ENCODE measurements around the gene MVB12B.
A peak's percentile ranks its signal among the peaks of the same experiment; 100 is the strongest.

MVB12B gene

DNA sequence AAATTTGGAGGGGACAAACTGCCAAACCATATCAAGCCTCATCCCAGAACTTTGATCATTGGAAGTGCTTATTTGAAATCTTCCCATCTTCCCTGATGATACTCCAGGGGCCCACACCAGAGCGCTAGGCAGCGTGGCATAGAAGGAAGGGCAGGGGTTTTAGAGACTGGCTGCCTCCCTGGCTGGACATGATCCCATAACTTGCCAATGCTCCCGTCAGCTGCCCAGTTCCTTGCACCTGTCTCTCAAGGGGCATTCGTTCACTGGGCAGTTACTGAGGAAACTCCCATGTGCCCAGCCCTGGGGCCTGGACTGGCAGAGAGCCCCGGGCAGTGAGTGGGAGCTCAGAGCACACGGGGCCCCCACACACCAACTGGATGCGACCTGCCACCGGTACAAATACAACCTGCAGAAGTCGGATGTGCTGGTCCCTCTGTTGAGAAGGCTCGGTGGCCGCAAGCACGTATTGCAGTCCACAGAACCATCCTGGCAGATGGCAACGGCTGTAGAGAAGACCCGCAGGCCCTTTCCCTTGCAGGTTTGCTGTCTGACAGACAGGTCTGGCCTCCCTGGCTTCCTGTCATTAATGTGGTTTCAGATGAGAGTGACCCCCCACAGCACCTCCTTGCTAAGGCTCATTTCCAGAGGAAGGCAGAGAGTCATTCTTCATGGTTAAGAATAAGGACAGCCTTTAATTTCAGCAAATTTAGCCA lies 122.4 kb downstream of the MVB12B start:
- Histone ChIP-seq H3K27me3 (ENCODE audit: control insufficient read depth in 3 of 3, insufficient read depth in 3 of 3, low read depth in 1 of 3, low read length in 3 of 3) (no peaks in the 10 kb centered on the region), H3K14ac (ENCODE audit: low read length) (no peak overlapping the region), H3K9ac (ENCODE audit: low read depth, low read length, poor library complexity) (no peak overlapping the region), H2AK5ac (ENCODE audit: low read depth, low read length) (no peak overlapping the region), H3K23ac (ENCODE audit: low read depth, low read length, poor library complexity) (no peak overlapping the region), H3K79me1 (ENCODE audit: low read depth, low read length) (no peaks in the 10 kb centered on the region), H3K9me3 (replicated peaks in 1 of 2; ENCODE audit: control insufficient read depth in 2 of 2, insufficient read depth in 1 of 2, low read depth in 1 of 2, low read length in 2 of 2) (peaks cover 0 to 3% of the 10 kb centered on the region in 2 donors), H3K4ac (ENCODE audit: low read length) (no peak overlapping the region), H3K27ac (replicated peaks; ENCODE audit: low read length) (no peak overlapping the region), H2BK15ac (ENCODE audit: low read length) (no peak overlapping the region), H3K4me1 (ENCODE audit: control insufficient read depth in 2 of 2, insufficient read depth in 1 of 2, low read depth in 1 of 2, low read length in 2 of 2) (peaks cover 11 to 17% of the 10 kb centered on the region in 2 donors), H4K91ac (ENCODE audit: low read depth, low read length, poor library complexity) (no peak overlapping the region), H3K4me2 (ENCODE audit: insufficient read depth, low read length, poor library complexity, severe bottlenecking) (no peak overlapping the region), H2BK12ac (ENCODE audit: low read length) (no peak overlapping the region), H2AFZ (ENCODE audit: low read length) (no peak overlapping the region), H3K36me3 (replicated peaks in 1 of 2; ENCODE audit: control insufficient read depth in 2 of 2, insufficient read depth in 2 of 2, low read length in 2 of 2) (peaks cover 4 to 11% of the 10 kb centered on the region in 2 donors), H2BK5ac (ENCODE audit: low read length) (no peak overlapping the region), H3K18ac (ENCODE audit: low read length) (peak overlapping the region; percentile 56), H2BK120ac (ENCODE audit: low read depth, low read length) (no peak overlapping the region), H3K4me3 (ENCODE audit: low read length in 2 of 2) (no peak overlapping the region), H4K8ac (ENCODE audit: low read depth, low read length) (no peak overlapping the region)
- DNase-seq (ENCODE audit: low spot score): no peak
- no CpG with 5 or more reads among the region's 14 CpGs for WGBS, 2 donors (ENCODE audit: extremely low coverage in 2 of 2, insufficient read length in 2 of 2, insufficient replicate concordance in 1 of 2)

DNA sequence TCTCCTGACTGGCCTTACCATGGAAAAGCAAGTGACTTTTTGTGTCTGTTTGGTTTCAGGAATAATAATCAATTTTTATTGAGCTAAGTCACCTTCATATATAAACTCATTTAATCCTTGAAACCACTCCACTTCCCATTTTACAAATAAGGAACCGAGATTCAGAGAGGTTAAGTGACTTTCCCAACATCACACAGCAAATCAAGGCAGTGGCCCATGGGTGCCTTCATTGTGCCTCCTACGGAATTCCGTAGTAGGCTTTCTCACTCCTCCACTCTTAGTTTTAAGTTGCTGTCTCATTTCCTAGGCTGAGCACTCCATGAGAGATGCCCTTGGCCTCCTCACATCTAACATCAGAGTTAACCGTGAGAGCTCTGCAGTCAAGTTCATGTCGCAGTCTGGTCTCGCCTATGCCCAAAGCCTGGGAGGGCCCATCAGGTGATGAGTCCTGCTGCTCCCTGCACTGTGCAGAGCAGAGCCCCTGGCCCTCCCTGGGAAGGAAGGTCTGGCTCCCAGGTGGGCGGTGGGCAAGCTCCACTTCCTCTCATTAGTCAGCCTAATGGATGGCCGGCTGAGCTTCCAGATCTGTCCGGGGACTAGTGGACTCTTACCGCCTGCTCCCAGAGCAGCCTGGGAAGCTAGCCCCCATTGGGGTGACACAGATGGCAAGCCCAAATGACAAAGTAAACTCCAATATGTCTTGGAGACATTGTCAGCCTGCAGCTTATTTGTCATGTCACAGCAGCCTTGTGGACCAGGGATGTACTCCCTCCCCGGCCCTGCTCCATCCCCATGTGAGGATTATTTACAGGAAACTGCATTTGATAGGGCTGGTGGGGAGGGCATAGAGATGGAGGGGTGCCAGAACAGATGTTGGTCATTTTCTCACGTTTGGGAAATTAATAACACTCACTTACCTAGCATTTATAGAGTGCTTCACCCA lies 123.4 kb downstream of the MVB12B start:
- H2AK5ac ChIP-seq (ENCODE audit: low read depth, low read length): no peak overlapping the region
- H3K4me2 ChIP-seq (ENCODE audit: insufficient read depth, low read length, poor library complexity, severe bottlenecking): no peak overlapping the region
- H4K91ac ChIP-seq (ENCODE audit: low read depth, low read length, poor library complexity): no peak overlapping the region
- no peak overlapping the region for H2BK5ac ChIP-seq (ENCODE audit: low read length)
- H2BK120ac ChIP-seq (ENCODE audit: low read depth, low read length): no peak overlapping the region
- peaks cover 0 to 3% of the 10 kb centered on the region in 2 donors for H3K9me3 ChIP-seq (replicated peaks in 1 of 2; ENCODE audit: control insufficient read depth in 2 of 2, insufficient read depth in 1 of 2, low read depth in 1 of 2, low read length in 2 of 2)
- no peak overlapping the region for H3K18ac ChIP-seq (ENCODE audit: low read length)
- H2AFZ ChIP-seq (ENCODE audit: low read length): no peak overlapping the region
- H3K36me3 ChIP-seq (replicated peaks in 1 of 2; ENCODE audit: control insufficient read depth in 2 of 2, insufficient read depth in 2 of 2, low read length in 2 of 2): peaks cover 4 to 11% of the 10 kb centered on the region in 2 donors
- no peak overlapping the region for H4K8ac ChIP-seq (ENCODE audit: low read depth, low read length)
- H3K4me3 ChIP-seq (ENCODE audit: low read length in 2 of 2): no peak overlapping the region
- no peak overlapping the region for H3K27ac ChIP-seq (replicated peaks; ENCODE audit: low read length)
- H3K23ac ChIP-seq (ENCODE audit: low read depth, low read length, poor library complexity): no peak overlapping the region
- WGBS, 2 donors (ENCODE audit: extremely low coverage in 2 of 2, insufficient read length in 2 of 2, insufficient replicate concordance in 1 of 2): no CpG with 5 or more reads among the region's 12 CpGs
- no peaks in the 10 kb centered on the region for H3K79me1 ChIP-seq (ENCODE audit: low read depth, low read length)
- H3K14ac ChIP-seq (ENCODE audit: low read length): no peak overlapping the region
- no peak overlapping the region for H2BK15ac ChIP-seq (ENCODE audit: low read length)
- peaks cover 11 to 24% of the 10 kb centered on the region in 2 donors for H3K4me1 ChIP-seq (ENCODE audit: control insufficient read depth in 2 of 2, insufficient read depth in 1 of 2, low read depth in 1 of 2, low read length in 2 of 2)
- H3K9ac ChIP-seq (ENCODE audit: low read depth, low read length, poor library complexity): no peak overlapping the region
- H3K27me3 ChIP-seq (ENCODE audit: control insufficient read depth in 3 of 3, insufficient read depth in 3 of 3, low read depth in 1 of 3, low read length in 3 of 3): no peaks in the 10 kb centered on the region
- DNase-seq (ENCODE audit: low spot score): no peak
- no peak overlapping the region for H3K4ac ChIP-seq (ENCODE audit: low read length)
- H2BK12ac ChIP-seq (ENCODE audit: low read length): no peak overlapping the region

DNA sequence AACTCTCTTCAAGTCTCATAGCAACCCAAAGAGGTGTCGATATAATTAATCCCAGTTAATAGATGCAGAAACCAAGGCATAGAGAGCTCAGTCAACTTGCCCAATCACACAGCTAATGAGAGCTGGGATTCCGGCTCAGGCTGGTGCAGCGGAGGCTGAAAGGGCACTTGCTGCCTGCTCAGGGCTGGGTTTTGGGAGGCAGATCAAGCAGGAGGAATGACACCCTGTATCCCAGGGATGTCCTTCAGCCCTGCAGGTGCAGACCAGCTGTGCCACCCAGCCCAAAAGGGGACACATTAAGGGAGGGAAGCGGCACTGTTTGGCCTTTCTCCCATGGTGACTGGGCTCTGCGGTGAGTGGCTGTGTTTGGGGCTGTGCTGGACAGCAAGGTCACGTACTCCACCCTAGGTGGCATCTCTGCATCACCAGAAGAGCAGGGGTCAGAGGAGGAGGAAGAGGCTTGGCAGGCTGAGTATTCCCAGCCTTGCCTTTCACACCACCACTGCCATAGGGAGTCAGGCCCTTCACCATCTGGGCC lies 124.1 kb downstream of the MVB12B start:
- Histone ChIP-seq H3K4ac (ENCODE audit: low read length) (no peak overlapping the region), H2BK5ac (ENCODE audit: low read length) (no peak overlapping the region), H2AFZ (ENCODE audit: low read length) (no peak overlapping the region), H3K4me1 (ENCODE audit: control insufficient read depth in 2 of 2, insufficient read depth in 1 of 2, low read depth in 1 of 2, low read length in 2 of 2) (peaks cover 11 to 24% of the 10 kb centered on the region in 2 donors), H3K14ac (ENCODE audit: low read length) (no peak overlapping the region), H3K4me3 (ENCODE audit: low read length in 2 of 2) (no peak overlapping the region), H3K36me3 (replicated peaks in 1 of 2; ENCODE audit: control insufficient read depth in 2 of 2, insufficient read depth in 2 of 2, low read length in 2 of 2) (peaks cover 4 to 11% of the 10 kb centered on the region in 2 donors), H2BK12ac (ENCODE audit: low read length) (no peak overlapping the region), H3K9me3 (replicated peaks in 1 of 2; ENCODE audit: control insufficient read depth in 2 of 2, insufficient read depth in 1 of 2, low read depth in 1 of 2, low read length in 2 of 2) (peaks cover 0 to 3% of the 10 kb centered on the region in 2 donors), H2AK5ac (ENCODE audit: low read depth, low read length) (peak overlapping the region; percentile 5), H3K27me3 (ENCODE audit: control insufficient read depth in 3 of 3, insufficient read depth in 3 of 3, low read depth in 1 of 3, low read length in 3 of 3) (no peaks in the 10 kb centered on the region), H3K27ac (replicated peaks; ENCODE audit: low read length) (no peak overlapping the region), H3K79me1 (ENCODE audit: low read depth, low read length) (no peaks in the 10 kb centered on the region), H3K9ac (ENCODE audit: low read depth, low read length, poor library complexity) (no peak overlapping the region), H3K18ac (ENCODE audit: low read length) (peak overlapping the region; percentile 1), H3K23ac (ENCODE audit: low read depth, low read length, poor library complexity) (no peak overlapping the region), H4K91ac (ENCODE audit: low read depth, low read length, poor library complexity) (no peak overlapping the region), H2BK15ac (ENCODE audit: low read length) (no peak overlapping the region), H3K4me2 (ENCODE audit: insufficient read depth, low read length, poor library complexity, severe bottlenecking) (no peak overlapping the region), H2BK120ac (ENCODE audit: low read depth, low read length) (no peak overlapping the region), H4K8ac (ENCODE audit: low read depth, low read length) (no peak overlapping the region)
- DNase-seq (ENCODE audit: low spot score): no peak
- WGBS, 2 donors (ENCODE audit: extremely low coverage in 2 of 2, insufficient read length in 2 of 2, insufficient replicate concordance in 1 of 2): no CpG with 5 or more reads among the region's 6 CpGs

Measured in neuronal stem cell (in vitro differentiated cells).